HG02623 (cell line): ENCODE data around the gene SCNN1B.
"Not testable (repeated sequence)": the region's sequence is repeated elsewhere in the genome, so short reads cannot be mapped to it uniquely, and the experiment has no call there.

Source experiments
- ATAC-seq: cut with Tn5 transposase; IDR thresholded peaks from one replicate; pipeline ENCODE4 v1.9.1; 2021; ENCODE audit warnings: moderate library complexity; ENCODE audit not compliant: unreplicated experiment

Gene SCNN1B

GRCh38 chr16:23302045-23302956, at the start of gene SCNN1B:
TSS of gene SCNN1B (plus strand) at chr16:23302302. CDS start at chr16:23348600, 46,298 bp downstream.
- no peak for ATAC-seq

GRCh38 chr16:23252310-23252709, 49.8 kb upstream of the SCNN1B start:
- ATAC-seq: no peak

- not testable (repeated sequence) for ATAC-seq
Measured at GRCh38 chr16:23253650-23254049, 48.5 kb upstream of the SCNN1B start.

GRCh38 chr16:23254338-23254737, 47.8 kb upstream of the SCNN1B start:
- ATAC-seq: no peak

- no peak for ATAC-seq
Measured at GRCh38 chr16:23255000-23255399, 47.1 kb upstream of the SCNN1B start.

- no peak for ATAC-seq
Measured at GRCh38 chr16:23256440-23256839, 45.7 kb upstream of the SCNN1B start.

GRCh38 chr16:23257682-23258081, 44.4 kb upstream of the SCNN1B start:
- ATAC-seq: no peak

GRCh38 chr16:23258919-23259237, 43.2 kb upstream of the SCNN1B start:
- no peak for ATAC-seq

- ATAC-seq: no peak
Measured at GRCh38 chr16:23267647-23268046, 34.5 kb upstream of the SCNN1B start.

GRCh38 chr16:23268561-23268960, 33.5 kb upstream of the SCNN1B start:
- ATAC-seq: no peak

GRCh38 chr16:23269248-23269953, 32.7 kb upstream of the SCNN1B start:
- ATAC-seq: no peak

GRCh38 chr16:23270654-23271053, 31.4 kb upstream of the SCNN1B start:
- ATAC-seq: no peak

GRCh38 chr16:23274968-23275367, 27.1 kb upstream of the SCNN1B start:
- no peak for ATAC-seq

GRCh38 chr16:23276821-23277220, 25.3 kb upstream of the SCNN1B start:
- no peak for ATAC-seq

- ATAC-seq: no peak
Measured at GRCh38 chr16:23278031-23278430, 24.1 kb upstream of the SCNN1B start.

GRCh38 chr16:23279721-23280153, 22.4 kb upstream of the SCNN1B start:
- ATAC-seq: no peak

GRCh38 chr16:23280483-23280967, 21.6 kb upstream of the SCNN1B start:
- no peak for ATAC-seq

GRCh38 chr16:23282568-23282967, 19.5 kb upstream of the SCNN1B start:
- no peak for ATAC-seq

- no peak for ATAC-seq
Measured at GRCh38 chr16:23283571-23283970, 18.5 kb upstream of the SCNN1B start.

- no peak for ATAC-seq
Measured at GRCh38 chr16:23284584-23284983, 17.5 kb upstream of the SCNN1B start.

- no peak for ATAC-seq
Measured at GRCh38 chr16:23286131-23286532, 16.0 kb upstream of the SCNN1B start.

GRCh38 chr16:23288209-23288608, 13.9 kb upstream of the SCNN1B start:
- no peak for ATAC-seq
